Measurements from ENCODE around the gene SPATA16. TPM values are rescaled to one million over a fixed set of nuclear protein-coding genes. Genes with fewer than 3 reads are reported as not detected.

Gene SPATA16
- total and polyA plus RNA-seq, 7 donors = not detected

- no peak overlapping the region for H3K27ac ChIP-seq
- H3K36me3 ChIP-seq (ENCODE audit: insufficient read depth in 1 of 2, low read depth in 1 of 2) = no peaks in the 10 kb centered on the region
- intact Hi-C loops (cut with DNase I) = no loop called here
- no peaks in the 10 kb centered on the region for H3K4me1 ChIP-seq
- H3K4me3 ChIP-seq = no peak overlapping the region
- ATAC-seq (no peak), DNase-seq (no peak)
- no peaks in the 10 kb centered on the region for H3K9me3 ChIP-seq
- TF ChIP-seq CTCF (IDR thresholded peaks at IDR 0.05) = no peak
- 81 to 84% (median 83%) methylated on average over 1 of the region's 1 CpG for WGBS, 3 donors
- no peaks in the 10 kb centered on the region for H3K27me3 ChIP-seq (ENCODE audit: insufficient read depth in 3 of 3, low read length in 2 of 3)
Measured at GRCh38 chr3:172977696-172978095, 163.3 kb downstream of the SPATA16 start.

- Histone ChIP-seq H3K4me1 (no peaks in the 10 kb centered on the region), H3K36me3 (ENCODE audit: insufficient read depth in 1 of 2, low read depth in 1 of 2) (no peaks in the 10 kb centered on the region), H3K27me3 (ENCODE audit: insufficient read depth in 3 of 3, low read length in 2 of 3) (no peaks in the 10 kb centered on the region), H3K27ac (no peak overlapping the region), H3K9me3 (no peaks in the 10 kb centered on the region), H3K4me3 (no peak overlapping the region)
- no peak for ATAC-seq
- no peak for DNase-seq
- intact Hi-C loops (cut with DNase I) = no loop called here
- 84 to 86% (median 84%) methylated on average over 3 of the region's 3 CpGs for WGBS, 3 donors
- no peak for TF ChIP-seq CTCF (IDR thresholded peaks at IDR 0.05)
Measured at GRCh38 chr3:172974969-172975368, 166.1 kb downstream of the SPATA16 start.

- H3K27ac ChIP-seq = no peak overlapping the region
- no peaks in the 10 kb centered on the region for H3K27me3 ChIP-seq (ENCODE audit: insufficient read depth in 3 of 3, low read length in 2 of 3)
- 65 to 69% (median 67%) methylated on average over 2 of the region's 2 CpGs for whole genome bisulfite sequencing, 3 donors
- H3K36me3 ChIP-seq (ENCODE audit: insufficient read depth in 1 of 2, low read depth in 1 of 2) = no peaks in the 10 kb centered on the region
- no peaks in the 10 kb centered on the region for H3K9me3 ChIP-seq
- H3K4me1 ChIP-seq = no peaks in the 10 kb centered on the region
- intact Hi-C loops (cut with DNase I) = no loop called here
- H3K4me3 ChIP-seq = no peak overlapping the region
- no peak for DNase-seq
- TF ChIP-seq CTCF (IDR thresholded peaks at IDR 0.05) = no peak
- ATAC-seq = no peak
Measured at GRCh38 chr3:172973799-172974198, 167.2 kb downstream of the SPATA16 start.

- no peaks in the 10 kb centered on the region for H3K9me3 ChIP-seq
- H3K27ac ChIP-seq = no peak overlapping the region
- no peak for TF ChIP-seq CTCF (IDR thresholded peaks at IDR 0.05)
- DNase-seq (no peak), ATAC-seq (no peak)
- no peaks in the 10 kb centered on the region for H3K27me3 ChIP-seq (ENCODE audit: insufficient read depth in 3 of 3, low read length in 2 of 3)
- no peaks in the 10 kb centered on the region for H3K36me3 ChIP-seq (ENCODE audit: insufficient read depth in 1 of 2, low read depth in 1 of 2)
- H3K4me3 ChIP-seq = no peak overlapping the region
- intact Hi-C loops (cut with DNase I) = no loop called here
- no peaks in the 10 kb centered on the region for H3K4me1 ChIP-seq
- 88 to 93% (median 89%) methylated on average over 5 of the region's 5 CpGs for WGBS, 3 donors
Measured at GRCh38 chr3:172972717-172973116, 168.3 kb downstream of the SPATA16 start.

- Histone ChIP-seq H3K9me3 (no peaks in the 10 kb centered on the region), H3K4me1 (no peaks in the 10 kb centered on the region), H3K4me3 (no peak overlapping the region), H3K36me3 (ENCODE audit: insufficient read depth in 1 of 2, low read depth in 1 of 2) (no peaks in the 10 kb centered on the region), H3K27me3 (ENCODE audit: insufficient read depth in 3 of 3, low read length in 2 of 3) (no peaks in the 10 kb centered on the region), H3K27ac (no peak overlapping the region)
- WGBS, 3 donors = 53 to 81% (median 71%) methylated on average over 1 of the region's 1 CpG
- intact Hi-C loops (cut with DNase I) = no loop called here
- no peak for ATAC-seq
- DNase-seq = no peak
- TF ChIP-seq CTCF (IDR thresholded peaks at IDR 0.05) = no peak
Measured at GRCh38 chr3:172972067-172972466, 169.0 kb downstream of the SPATA16 start.
